GM21529 (cell line): ENCODE results near the gene PIK3C2A.

Experiments used
- ATAC-seq: cut with Tn5 transposase; IDR thresholded peaks from one replicate; pipeline ENCODE4 v1.9.1; 2021; ENCODE audit not compliant: unreplicated experiment

PIK3C2A gene

DNA sequence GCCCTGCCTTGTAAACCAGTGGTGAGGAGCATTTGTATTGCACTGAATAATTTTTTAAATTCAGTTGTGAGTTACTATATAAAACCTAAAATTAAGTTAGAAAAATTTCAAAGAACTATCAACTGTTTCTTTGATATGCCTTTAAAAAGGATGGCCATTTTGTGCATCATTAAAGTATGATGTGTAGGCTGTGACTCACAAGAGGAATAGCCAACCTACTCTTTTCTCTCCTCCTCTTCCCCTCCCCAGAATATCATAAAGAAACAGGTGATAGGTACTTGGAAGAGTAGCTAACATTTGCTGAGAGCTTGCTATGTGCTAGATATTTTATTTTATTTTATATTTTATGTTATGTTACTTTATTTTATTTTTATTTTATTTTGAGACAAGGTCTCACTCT is 10.6 kb upstream of the PIK3C2A start:
- ATAC-seq, result no peak

DNA sequence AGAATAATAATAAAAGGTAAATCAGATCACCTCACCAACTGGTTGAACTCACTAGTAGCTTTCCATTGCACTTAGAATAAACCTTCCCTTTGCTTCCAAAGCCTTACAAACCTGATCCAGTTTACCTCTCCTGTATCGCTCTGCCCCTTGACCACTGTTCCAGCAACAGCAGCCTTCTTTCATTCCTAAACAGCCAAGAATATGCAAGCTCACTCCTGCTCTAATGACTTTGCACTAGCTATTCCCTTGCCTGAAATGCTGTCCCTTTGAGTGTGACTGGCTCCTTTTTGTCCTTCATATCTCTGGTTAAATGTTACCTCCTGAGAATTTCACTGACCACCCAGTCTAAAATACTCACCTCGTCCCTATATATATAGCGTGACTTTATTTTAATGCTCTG is 9.6 kb upstream of the PIK3C2A start:
- no peak for ATAC-seq

- ATAC-seq, result no peak
Measured at GRCh38 chr11:17214338-17214737, 6.6 kb upstream of the PIK3C2A start.

DNA sequence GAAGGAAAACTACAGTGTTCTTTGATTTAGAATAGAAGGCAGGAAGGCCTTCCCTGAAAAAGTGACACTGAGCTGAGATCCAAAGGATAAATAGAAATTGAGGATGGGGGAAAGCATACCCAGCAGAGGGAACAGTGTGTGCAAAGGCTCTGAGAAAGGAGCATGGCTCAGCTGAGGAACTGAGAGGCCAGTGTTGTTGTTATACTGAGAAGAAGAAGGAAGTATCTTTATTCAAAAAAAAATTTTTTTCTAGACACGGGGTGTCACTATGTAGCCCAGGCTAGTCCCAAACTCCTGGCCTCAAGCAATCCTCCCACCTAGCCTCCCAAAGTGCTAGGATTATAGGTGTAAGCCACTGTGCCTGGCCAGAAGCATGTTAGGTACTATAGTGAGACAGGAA is 3.5 kb upstream of the PIK3C2A start:
- ATAC-seq, result no peak

DNA sequence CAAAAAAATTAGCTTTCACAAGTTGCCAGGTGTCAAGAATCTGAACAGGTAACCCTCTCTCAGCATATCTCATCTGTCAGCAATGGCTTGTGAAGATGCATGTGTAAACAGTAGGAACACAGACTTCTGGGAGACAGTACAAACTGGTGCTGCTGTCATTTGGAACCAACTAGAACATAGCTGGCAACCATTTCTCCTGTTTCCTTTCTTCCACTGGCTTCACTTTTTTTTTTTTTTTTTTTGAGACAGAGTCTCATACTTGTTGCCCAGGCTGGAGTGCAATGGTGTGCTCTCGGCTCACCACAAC is 2.1 kb upstream of the PIK3C2A start:
- no peak for ATAC-seq

DNA sequence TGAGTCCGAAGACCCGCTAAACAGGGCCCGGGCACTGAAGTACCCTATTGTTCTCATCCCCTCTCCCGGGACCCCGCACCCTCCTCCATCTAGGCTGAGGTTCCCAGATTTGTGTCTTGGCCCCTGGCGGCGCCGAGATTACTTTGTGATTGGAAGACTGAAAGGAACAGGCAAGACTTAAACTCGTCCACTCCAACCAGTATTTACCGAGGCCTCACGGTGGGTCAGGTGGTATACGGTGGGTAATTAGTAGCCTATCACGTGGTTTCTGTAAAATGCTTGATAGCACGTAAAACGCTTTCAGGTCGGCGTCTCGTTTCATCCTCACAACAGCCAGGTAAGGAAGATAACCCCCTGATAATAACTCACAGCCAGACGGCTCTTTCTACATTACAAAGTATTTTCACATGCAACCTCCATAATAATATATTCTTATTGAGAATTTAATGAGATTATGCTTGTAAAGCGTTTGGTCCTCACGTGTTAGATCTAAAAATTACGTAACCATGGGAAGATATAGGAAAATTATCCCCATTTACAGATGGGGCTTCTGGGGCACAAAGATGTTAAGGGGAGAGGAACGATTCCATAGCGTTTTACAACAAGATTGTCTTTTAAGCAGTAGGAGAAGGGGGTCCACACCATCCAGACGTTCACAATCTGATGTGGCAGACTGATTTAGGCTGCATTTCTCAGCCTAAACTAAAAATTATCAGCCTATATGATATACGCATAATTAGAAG is 642 bp upstream of the PIK3C2A start:
- ATAC-seq, result peak; percentile 58

DNA sequence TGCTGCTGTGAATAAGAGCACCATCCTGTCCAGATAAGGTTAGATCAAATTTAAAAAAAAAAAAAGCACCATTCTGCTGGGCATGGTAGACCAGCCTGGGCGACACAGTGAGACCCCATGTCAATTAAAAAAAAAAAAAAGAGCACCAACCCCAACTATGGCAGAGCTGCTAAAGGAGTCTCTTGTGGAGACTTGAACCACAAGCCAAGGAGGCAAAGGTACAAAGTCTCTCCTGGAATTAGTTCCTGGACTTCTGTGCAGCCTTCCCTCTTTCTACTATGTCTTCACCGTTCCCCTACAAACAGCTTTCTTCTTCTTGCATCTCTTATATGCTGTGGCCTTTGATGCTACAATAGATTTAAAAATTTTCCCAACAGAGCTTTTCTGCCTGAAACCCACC is 1.3 kb downstream of the PIK3C2A start:
- no peak for ATAC-seq

- no peak for ATAC-seq
Measured at GRCh38 chr11:17197431-17197898, 10.3 kb downstream of the PIK3C2A start.

GRCh38 chr11:17188675-17189074 is 19.1 kb downstream of the PIK3C2A start:
- ATAC-seq, result no peak

DNA sequence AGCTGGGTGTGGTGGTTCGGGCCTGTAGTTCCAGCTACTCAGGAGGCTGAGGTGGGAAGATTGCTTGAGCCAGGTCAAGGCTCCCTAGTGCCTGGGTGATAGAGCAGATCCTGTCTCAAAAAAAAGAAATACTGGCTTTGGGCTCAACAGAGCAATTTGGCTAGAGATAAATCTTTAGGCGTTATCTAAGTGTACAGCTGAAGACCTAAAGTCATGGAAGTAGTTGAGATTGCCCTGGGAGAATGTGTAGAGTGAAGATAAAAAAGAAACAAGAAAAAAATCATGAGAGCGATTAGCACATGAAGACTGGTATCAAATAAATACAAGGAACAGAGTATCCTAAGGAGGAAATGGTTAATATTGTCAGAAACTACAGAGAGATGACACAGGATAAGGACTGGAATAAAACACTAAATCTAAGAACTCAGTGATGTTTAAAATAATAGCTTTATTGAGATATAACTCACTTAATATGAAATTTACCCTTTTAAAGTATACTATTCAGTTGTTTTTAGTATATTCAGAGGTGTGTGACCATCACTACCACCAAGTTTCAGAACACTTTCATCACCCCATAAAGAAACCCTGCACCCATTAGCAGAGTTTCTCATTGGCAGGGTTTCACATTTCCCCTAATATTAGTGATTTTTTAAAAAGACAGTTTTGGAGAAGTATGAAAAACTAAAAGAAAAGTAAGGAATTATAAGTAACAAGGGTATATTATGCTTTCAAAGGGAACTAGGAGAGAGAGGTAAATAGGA is 20.7 kb downstream of the PIK3C2A start:
- ATAC-seq, result no peak

DNA sequence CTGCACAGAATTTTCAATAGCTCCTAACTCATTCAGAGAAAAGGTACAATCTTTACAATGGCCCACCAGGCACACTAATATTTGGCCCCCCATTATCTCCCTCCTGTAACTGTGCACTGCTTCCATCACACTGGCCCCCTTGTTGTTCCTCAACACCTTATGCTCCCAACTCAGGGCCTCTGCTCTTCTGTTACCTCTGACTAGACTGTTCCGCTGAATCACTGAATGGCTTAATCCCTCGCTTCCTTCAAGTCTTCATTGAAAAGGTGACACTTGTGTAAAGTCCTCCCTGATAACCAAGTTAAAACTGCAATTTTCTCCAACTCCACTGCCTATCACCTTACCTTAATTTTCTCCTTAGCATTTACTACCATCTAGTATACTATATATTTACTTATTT is 21.8 kb downstream of the PIK3C2A start:
- no peak for ATAC-seq

- no peak for ATAC-seq
Measured at GRCh38 chr11:17184882-17185587, 22.8 kb downstream of the PIK3C2A start.

DNA sequence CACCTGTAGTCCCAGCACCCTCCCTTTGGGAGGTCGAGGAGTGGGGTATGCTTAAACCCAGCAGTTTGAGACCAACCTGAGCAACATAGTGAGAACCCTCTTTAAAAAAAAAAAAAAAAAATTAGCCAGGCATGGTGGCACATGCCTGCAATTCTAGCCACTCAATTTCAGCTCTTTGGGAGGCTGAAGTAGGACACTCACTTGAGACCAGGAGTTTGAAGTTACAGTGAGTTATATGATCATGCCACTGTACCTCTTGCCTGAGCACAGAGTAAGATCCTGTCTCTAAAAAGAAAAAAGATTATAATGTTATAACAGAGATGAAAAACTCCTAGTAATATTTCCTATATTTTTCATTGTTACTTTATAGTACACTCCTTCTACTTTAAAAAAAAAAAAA is 23.9 kb downstream of the PIK3C2A start:
- no peak for ATAC-seq

- ATAC-seq, result no peak
Measured at GRCh38 chr11:17179970-17180369, 27.8 kb downstream of the PIK3C2A start.

- ATAC-seq, result no peak
Measured at GRCh38 chr11:17173332-17173731, 34.5 kb downstream of the PIK3C2A start.

GRCh38 chr11:17171916-17172315 is 35.9 kb downstream of the PIK3C2A start:
- no peak for ATAC-seq

GRCh38 chr11:17171343-17171742 is 36.4 kb downstream of the PIK3C2A start:
- ATAC-seq, result no peak

GRCh38 chr11:17169876-17170275 is 37.9 kb downstream of the PIK3C2A start:
- ATAC-seq, result no peak

DNA sequence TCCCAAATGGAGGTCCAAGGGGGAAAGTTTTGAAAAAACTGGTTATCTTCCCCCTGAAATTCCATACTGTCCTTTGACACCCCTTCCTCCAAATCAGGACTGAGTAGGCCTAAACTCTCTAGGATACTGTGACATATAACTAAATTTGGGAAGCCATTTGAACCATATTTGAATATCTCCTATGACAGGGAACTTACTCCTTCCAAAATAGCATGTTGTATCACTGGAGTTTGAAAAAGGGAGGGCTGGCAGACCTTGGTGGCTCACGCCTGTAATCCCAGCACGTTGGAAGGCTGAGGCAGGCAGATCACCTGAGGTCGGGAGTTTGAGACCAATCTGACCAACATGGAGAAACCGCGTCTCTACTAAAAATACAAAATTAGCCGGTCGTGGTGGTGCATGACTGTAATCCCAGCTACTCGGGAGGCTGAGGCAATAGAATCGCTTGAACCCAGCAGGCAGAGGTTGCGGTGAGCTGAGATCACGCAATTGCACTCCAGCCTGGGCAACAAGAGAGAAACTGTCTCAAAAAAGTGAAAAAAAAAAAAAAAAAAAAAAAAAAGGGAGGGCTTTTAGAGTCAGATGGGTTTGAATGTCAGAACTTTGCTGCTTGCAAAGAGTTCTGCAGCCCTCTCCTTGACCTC is 42.4 kb downstream of the PIK3C2A start:
- ATAC-seq, result no peak

DNA sequence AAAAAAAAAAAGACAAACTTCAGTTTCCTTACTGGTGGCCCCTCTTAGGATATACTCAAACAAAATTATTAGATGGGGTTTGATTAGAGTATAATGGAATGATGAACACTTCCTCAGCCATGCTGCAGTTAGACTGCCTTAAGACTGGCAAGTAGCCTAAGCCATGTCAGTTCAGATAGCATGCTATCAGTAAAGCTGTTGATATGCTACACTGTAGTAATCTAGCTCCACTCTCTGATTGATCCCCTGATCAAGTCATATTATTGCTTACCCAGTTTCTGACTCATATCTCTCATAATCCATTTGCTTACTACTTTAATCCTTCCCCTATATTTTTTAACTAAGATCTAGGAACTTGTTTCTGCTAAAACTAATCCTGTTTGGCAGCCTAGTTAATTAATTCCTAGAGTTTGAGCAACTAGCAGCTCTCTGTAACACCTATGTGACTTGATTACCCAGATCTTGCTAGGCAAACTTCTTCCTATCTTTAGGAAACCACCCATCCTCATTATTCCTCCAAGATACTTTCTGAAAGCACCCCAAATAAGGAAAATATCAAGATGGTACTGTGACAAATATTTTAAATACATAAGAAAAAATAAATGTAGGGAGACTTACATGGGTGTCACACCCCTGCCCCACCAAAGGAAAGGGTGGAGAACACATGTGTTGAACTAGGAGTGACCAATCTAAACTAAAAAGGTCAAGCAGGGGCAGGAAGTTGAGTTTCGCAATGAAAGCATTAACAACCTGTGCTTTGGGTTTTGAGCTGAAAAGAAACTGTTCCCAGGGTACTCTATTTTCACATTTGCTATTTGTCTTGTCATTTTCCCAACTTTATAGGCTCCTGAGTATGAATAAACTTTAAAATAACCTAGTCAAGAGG is 43.2 kb downstream of the PIK3C2A start:
- no peak for ATAC-seq

DNA sequence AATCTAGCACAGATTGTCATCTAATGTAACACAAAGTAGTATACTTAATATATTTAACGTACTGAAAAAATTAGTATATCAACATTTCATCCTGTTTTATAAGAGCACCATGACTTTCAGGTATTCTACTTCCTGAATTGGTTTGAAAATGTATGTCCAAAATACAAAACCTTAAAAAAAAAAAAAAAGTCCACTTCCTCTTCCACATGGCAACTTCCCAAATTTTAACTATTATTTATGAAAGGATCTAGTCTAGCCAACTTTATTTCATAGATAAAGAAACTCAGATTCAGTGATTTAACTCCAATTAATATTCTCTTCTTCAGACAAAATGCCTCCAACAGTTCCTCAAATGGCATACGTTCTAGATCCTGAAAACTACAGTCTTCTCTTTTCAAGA is 44.0 kb downstream of the PIK3C2A start:
- no peak for ATAC-seq
